Tibial artery (tissue), 4 donors: ENCODE measurements around the gene ZNHIT3.

Experiments
- DNase-seq, 2 donors: peaks; one replicate each; pipeline ENCODE4 v3.0.0-alpha.2; 2019
- H3K27ac ChIP-seq, 2 donors: fragments of 200-600 bp; sonication (generic) in 1 of 2; 1 replicate in 1 of 2; 2 replicates in 1 of 2; pipeline ENCODE4 v1.5.1; 2018 to 2019; ENCODE audit warnings: mild to moderate bottlenecking in 1 of 2
- H3K27me3 ChIP-seq, 2 donors: fragments of 200-600 bp; sonication (generic) in 1 of 2; one replicate each; pipeline versions ENCODE4 v1.5.1 to v1.6.0; 2016 to 2019
- H3K36me3 ChIP-seq, 3 donors: fragments of 200-600 bp; sonication (generic) in 2 of 3; one replicate each; pipeline ENCODE4 v1.5.1; 2016 to 2019; ENCODE audit warnings: mild to moderate bottlenecking in 2 of 3
- H3K4me1 ChIP-seq, 4 donors: fragments of 200-600 bp; sonication (generic) in 2 of 4; 1 replicate in 3 of 4; 2 replicates in 1 of 4; pipeline ENCODE4 v1.5.1; 2016 to 2019
- H3K4me3 ChIP-seq, 2 donors: fragments of 200-600 bp; sonication (generic) in 1 of 2; 1 replicate in 1 of 2; 2 replicates in 1 of 2; pipeline ENCODE4 v1.5.1; 2018 to 2019; ENCODE audit warnings: mild to moderate bottlenecking in 2 of 2
- H3K9me3 ChIP-seq, 3 donors: fragments of 200-600 bp; sonication (generic) in 1 of 3; one replicate each; pipeline ENCODE4 v1.5.1; 2016 to 2019
- intact Hi-C: fragments of 100-400 bp; cut with DNase I; formaldehyde crosslinking; loops from one replicate; pipeline ENCODE4 v1.15.0; 2023; ENCODE audit warnings: low total_unique reads
- TF ChIP-seq, protein P1 (sequence below), 2 experiments: fragments of 200-600 bp in 1 of 2; fragments of 450-650 bp in 1 of 2; IDR thresholded peaks; one replicate each; pipeline ENCODE4 v1.5.1; 2017 to 2019; ENCODE audit warnings: antibody characterized with exemption in 2 of 2, mild to moderate bottlenecking in 1 of 2, moderate library complexity in 1 of 2

ZNHIT3 gene

DNA sequence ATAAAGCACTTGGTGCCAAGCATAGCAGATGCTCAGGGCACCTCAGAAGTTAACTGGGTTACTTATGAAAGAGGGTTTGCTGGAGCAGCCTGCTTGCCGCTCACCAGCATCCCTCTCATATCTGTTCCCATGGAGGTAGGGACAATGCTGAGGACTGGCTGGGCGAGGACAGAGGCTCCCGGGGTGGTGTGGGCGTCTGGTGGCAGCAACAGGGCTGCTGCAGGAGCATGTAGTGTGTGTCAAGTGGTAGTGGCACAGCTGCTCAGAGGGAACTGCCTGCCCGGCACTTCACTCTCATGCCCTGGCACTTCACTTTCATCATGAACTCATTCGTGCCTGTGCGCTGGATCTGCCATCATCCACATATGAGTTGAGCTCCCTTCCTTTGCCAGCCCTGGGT is 26.9 kb upstream of the ZNHIT3 start:
- Histone ChIP-seq H3K36me3 (no peaks in the 10 kb centered on the region), H3K4me1 (peaks cover 0 to 4% (median 0%) of the 10 kb centered on the region in 4 donors), H3K9me3 (no peaks in the 10 kb centered on the region), H3K4me3 (no peak overlapping the region), H3K27ac (no peak overlapping the region), H3K27me3 (peaks cover 0 to 34% of the 10 kb centered on the region in 2 donors)
- intact Hi-C loops, result no loop called here
- DNase-seq, result no peak
- TF ChIP-seq, protein P1, sequence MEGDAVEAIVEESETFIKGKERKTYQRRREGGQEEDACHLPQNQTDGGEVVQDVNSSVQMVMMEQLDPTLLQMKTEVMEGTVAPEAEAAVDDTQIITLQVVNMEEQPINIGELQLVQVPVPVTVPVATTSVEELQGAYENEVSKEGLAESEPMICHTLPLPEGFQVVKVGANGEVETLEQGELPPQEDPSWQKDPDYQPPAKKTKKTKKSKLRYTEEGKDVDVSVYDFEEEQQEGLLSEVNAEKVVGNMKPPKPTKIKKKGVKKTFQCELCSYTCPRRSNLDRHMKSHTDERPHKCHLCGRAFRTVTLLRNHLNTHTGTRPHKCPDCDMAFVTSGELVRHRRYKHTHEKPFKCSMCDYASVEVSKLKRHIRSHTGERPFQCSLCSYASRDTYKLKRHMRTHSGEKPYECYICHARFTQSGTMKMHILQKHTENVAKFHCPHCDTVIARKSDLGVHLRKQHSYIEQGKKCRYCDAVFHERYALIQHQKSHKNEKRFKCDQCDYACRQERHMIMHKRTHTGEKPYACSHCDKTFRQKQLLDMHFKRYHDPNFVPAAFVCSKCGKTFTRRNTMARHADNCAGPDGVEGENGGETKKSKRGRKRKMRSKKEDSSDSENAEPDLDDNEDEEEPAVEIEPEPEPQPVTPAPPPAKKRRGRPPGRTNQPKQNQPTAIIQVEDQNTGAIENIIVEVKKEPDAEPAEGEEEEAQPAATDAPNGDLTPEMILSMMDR (IDR thresholded peaks at IDR 0.05), result no peak

DNA sequence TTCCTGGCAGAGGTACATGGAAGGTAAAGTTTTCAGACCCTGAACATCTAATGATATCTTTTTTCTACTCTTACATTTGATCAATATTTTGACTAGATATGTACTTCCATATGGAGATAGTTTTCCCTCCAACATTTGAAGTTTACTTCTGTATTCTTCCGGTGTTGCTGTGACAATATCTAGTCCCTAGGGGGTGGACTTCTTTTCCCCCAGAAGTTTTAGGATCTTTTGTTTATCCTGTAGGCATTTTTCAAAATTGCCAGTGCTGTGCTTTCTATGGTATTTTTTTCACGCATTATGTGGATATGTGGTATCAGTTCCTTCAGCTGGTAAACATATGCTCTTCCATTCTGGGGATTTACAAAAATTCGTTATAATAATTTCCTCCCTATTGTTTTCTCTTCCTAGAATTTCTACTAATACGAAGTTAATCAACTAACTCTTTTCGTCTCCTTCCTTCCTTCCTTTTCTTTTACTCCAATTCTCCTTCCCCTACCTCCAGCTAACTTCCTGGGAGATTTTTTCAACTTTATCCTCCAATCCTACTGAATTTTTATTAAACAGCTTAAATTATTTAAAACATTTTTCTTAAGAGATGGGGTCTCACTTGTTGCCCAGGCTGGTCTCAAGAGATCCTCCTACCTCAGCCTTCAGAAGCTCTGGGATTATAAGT is 26.1 kb upstream of the ZNHIT3 start:
- DNase-seq, result no peak
- peaks cover 0 to 42% of the 10 kb centered on the region in 2 donors for H3K27me3 ChIP-seq
- no peak overlapping the region for H3K4me3 ChIP-seq
- H3K36me3 ChIP-seq, result no peaks in the 10 kb centered on the region
- TF ChIP-seq, protein P1 (IDR thresholded peaks at IDR 0.05), result no peak
- no peak overlapping the region for H3K27ac ChIP-seq
- H3K4me1 ChIP-seq, result peaks cover 0 to 4% (median 0%) of the 10 kb centered on the region in 4 donors
- no peaks in the 10 kb centered on the region for H3K9me3 ChIP-seq
- intact Hi-C loops, result no loop called here

DNA sequence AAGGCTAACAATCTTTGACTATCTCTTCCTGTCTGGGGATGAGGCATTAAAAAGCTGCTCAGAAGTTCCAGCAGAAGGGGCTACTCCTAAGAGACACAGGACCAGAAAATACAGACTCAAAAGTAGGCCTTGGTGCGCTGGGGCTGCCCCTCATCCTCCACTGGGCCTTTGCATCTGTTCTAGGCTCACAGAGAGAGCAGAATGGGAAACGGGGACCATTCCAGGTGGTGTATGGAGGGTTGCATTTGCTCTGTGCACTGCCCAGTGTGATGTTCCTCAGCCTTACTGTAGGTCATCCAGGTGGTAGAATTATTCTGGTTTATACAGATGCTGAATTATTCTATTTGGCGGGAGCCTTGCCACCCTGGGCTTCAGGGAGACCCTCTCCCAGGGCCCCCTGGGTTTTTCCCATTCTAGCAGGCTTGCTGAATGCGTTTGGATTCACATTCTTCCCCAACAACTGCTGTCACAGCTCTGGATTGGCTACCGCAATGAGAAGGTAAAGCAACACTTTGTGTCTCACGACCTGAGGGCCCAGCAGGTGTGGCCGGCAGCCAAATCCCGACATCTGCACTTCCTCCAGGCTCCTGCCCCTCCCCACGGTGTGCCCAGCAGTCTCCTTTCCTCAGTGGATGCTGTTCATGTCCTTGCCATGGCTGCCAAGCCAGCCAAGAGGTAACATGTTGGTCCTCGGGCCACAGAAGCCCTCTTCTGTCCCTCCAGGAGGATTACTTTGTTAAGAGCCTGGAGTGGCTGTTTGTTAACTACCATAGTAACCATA is 25.0 kb upstream of the ZNHIT3 start:
- TF ChIP-seq, protein P1 (IDR thresholded peaks at IDR 0.05), result no peak
- DNase-seq, result no peak
- H3K4me1 ChIP-seq, result peaks cover 0 to 4% (median 0%) of the 10 kb centered on the region in 4 donors
- no peaks in the 10 kb centered on the region for H3K9me3 ChIP-seq
- H3K4me3 ChIP-seq, result no peak overlapping the region
- intact Hi-C loops, result no loop called here
- no peaks in the 10 kb centered on the region for H3K36me3 ChIP-seq
- peaks cover 0 to 51% of the 10 kb centered on the region in 2 donors for H3K27me3 ChIP-seq
- H3K27ac ChIP-seq, result no peak overlapping the region

DNA sequence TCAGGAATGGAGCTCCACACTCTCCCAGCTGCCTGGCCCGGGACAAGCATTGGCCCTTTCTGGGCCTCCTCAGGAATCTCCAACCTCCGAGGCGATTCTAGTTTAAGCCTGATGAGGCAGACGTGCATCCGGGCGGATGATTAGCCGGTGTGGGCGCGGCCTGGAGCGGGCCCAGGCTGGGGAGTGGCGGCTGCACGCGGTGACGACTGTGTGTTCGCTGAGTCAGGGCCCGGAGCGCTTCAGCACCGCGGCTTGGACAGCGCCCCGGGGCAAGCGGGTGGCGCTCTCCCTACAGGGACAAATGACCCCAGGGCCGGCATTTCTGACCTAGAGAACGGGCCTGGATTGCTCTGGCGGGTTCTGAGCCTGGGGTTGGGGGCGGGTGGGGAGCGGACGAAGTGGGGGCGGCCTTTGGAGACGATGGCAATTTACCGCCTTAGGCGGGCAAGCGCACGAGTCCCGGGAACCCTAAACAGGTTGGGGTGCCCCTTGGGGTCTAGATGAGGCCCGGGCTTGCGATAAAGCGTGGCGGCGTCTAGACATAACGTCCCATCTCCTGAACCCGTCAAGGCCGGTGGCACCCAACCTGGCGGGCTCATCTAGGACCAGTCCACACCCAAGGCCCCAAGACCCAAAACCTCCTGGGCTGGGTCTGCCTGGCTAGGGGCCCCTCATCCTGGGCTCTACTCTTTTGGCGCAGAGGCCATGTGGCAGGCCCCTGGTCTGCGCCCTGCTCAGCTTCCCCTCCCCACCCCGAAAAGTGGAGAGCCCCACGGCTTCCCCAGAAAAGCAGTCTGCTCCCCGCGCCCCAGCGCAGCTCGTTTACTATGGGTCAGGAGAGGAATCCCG is 22.3 kb upstream of the ZNHIT3 start:
- Histone ChIP-seq H3K4me3 (no peak overlapping the region), H3K27ac (no peak overlapping the region), H3K27me3 (peaks cover 0 to 66% of the 10 kb centered on the region in 2 donors), H3K36me3 (no peaks in the 10 kb centered on the region), H3K9me3 (no peaks in the 10 kb centered on the region), H3K4me1 (peaks cover 0 to 4% (median 0%) of the 10 kb centered on the region in 4 donors)
- intact Hi-C loops, result no loop called here
- TF ChIP-seq, protein P1 (IDR thresholded peaks at IDR 0.05), result no peak
- no peak for DNase-seq

DNA sequence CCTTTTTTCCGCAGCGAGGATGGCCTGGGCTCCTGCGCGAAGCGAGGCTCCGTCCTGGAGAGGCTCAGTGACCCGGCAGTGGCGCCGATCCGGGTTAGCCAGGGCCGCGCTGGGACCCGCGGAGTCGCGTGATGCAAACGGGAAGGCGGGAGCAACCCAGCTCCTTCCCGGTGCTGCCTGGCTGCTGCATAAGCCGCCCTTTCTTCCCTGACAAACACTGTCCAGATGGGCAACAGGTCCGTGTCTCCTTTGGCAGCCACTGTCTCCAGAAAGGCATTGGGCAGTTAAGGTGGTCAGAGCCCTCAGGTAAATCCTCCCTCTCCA is 21.8 kb upstream of the ZNHIT3 start:
- DNase-seq, result no peak
- Histone ChIP-seq H3K27me3 (peaks cover 0 to 68% of the 10 kb centered on the region in 2 donors), H3K9me3 (no peaks in the 10 kb centered on the region)

More for the DNA sequence above, 21.8 kb upstream of the ZNHIT3 start:
- Histone ChIP-seq H3K27ac (no peak overlapping the region), H3K4me3 (no peak overlapping the region), H3K36me3 (no peaks in the 10 kb centered on the region), H3K4me1 (peaks cover 0 to 4% (median 0%) of the 10 kb centered on the region in 4 donors)
- intact Hi-C loops, result no loop called here
- TF ChIP-seq, protein P1 (IDR thresholded peaks at IDR 0.05), result no peak
